HPDE6-E6E7 (cell line): ENCODE measurements around the gene RBMY1J.
"Not testable (repeated sequence)": the region's sequence is repeated elsewhere in the genome, so short reads cannot be mapped to it uniquely, and the experiment has no call there.

Source experiments
- DNase-seq: peaks from one replicate; pipeline ENCODE4 v3.0.0; 2011; ENCODE audit warnings: missing footprints; ENCODE audit errors: extremely low spot score

Gene RBMY1J

DNA sequence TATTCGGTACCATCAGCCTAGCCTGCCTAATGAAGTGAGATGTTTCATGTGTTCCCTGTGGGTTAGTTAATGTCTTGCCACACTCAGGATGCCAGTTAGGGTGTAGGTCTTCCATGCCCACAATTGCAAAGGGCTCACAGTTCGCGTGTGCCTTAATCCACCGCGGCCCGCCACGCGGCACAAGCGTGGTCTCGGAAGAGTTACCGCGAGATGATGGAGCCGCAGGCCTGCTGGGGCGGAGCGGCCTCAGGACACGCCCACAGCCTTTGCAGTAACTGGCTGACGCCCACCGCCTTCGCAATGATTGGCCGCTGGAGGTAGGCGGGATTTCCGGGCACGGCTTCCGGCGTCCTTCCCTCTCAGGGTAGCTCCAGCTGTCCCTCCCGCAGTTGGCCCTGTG is at the start of gene RBMY1J:
Gene RBMY1J, plus strand, starts transcription at position 301 of the 400 bp plus-strand sequence. CDS start 2,038 bp downstream, outside the sequence.
- DNase-seq, result not testable (repeated sequence)

DNA sequence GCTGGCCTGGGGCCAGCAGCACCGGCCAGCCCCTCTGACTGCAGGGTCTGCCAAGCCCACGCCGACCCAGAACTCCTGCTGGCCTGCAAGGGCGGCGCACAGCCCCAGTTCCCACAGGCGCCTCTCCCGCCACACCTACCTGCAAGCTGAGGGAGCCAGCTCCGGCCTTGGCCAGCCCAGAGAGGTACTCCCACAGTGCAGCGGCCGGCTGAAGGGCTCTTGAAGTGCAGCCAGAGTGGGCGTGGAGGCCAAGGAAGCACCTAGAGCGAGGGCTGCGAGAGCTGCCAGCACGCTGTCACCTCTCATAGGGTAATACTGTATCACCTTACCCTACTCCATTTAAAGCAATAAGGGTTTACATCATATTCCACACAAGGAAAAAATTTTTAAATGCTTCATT is 35.8 kb upstream of the RBMY1J start:
- no peak for DNase-seq

DNA sequence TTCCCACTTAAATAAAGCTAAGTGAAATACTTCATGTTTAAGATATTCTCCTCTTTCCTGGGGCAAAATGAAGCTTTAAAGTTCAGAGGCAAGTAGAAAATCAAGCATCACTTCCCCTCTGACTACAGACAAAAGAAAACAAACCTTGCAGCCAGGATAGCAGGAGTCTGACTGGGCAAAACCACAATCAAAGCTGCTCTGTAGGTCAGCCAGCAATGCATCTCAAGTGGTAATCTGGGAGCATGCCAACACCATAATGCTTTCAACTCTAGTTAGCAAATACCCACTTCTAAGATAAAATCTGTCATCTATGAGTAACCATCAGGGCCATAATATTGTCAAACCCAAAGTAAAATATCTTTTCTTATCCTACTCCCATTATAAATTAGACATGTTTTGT is 32.6 kb upstream of the RBMY1J start:
- DNase-seq, result no peak

DNA sequence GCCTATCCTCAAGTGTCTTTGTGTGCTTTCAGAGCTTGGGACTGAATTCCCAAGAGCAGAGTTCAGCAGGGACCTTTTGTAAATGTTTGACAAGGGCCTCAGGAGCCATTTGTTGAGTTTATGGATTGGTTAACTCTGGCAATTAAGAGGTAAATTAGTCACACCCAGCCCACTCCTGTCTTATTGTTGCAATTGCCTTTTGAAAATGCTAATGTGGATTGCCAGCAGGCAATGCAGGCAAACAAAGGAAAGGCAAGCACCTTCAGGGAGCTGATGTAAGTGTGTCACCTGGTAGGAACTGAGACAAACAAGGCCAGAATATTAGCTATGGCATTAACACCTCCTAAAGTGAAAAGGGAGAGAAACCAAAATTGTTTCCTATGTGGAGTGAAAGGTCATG is 29.7 kb upstream of the RBMY1J start:
- no peak for DNase-seq

DNA sequence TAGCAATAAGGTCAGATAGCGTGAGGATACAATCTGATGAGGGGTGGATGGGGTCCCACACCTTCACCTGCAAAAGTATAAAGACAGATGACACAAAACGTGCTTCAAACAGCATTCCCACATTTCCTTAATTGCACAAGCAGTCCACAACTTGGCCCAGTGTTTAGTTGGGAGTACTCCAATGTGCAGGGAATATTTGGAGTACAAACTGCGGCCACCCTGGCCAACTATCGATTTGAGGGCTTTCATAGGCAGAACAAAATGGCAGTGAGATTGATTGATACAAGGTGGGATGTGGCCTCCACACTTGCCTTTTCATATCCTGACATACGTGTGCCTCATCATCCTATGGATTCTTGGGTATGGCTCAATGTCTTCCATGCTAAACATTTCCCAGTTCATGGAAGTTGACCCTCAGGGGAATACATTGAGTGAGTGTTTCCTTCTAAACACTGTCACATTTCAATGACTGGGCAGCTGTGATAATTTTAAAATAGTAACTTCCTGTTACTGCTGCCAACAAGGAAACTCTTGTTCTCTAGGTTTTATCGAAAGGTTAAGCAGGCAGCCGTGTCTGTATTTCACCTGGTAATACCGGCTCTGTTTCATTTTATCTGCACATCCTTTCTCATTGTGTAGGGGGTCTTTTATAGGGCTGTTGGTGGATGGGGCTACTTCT is 41.6 kb downstream of the RBMY1J start:
- not testable (repeated sequence) for DNase-seq

DNA sequence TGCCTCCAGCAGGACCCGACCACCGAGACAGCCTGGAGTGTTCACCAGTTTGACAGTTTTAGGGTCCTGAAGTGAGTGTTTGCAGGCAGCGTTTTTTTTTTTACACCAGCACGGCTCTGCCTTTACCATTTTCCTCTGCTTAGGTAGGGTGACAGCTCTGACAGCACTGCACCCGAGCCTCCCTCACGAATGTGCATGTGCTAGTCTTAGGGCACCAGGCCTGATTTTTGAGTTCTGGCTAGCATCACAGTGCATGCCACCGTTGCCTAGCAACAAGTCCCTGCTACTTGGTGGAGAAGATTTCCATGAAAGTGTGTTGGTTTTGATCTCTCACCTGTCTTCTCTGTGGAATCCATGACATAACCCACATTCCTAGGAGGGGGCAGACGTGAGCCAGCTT is 52.3 kb downstream of the RBMY1J start:
- not testable (repeated sequence) for DNase-seq

DNA sequence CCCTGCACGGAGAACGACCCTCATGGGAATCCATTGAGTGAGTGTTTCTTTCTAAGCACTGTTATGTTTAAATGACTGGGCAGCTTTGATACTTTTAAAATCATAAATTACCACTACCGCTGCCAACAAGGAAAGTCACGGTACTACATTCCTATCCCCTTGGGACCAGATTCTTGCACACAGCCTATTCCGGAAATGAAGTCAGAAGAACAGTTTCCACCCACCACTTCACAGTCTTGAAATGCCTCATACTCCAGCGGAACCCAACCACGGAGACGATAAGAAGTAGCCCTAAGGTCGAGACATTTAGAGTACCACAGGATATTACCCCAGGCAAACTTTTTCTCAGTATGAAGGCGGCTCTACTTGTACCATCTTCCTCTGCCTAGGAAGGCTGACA is 58.8 kb downstream of the RBMY1J start:
- DNase-seq, result not testable (repeated sequence)
